Esophagus squamous epithelium (tissue), 4 donors: ENCODE measurements around the gene CACNA1D.

ENCODE experiments used
- CTCF ChIP-seq, 6 experiments: fragments of 450-650 bp in 4 of 6; fragments of 200-600 bp in 2 of 6; sonication (generic) in 2 of 6; IDR thresholded peaks; one replicate each; pipeline ENCODE4 v1.5.1; 2016 to 2019; ENCODE audit warnings: antibody characterized with exemption in 6 of 6, mild to moderate bottlenecking in 4 of 6, moderate library complexity in 4 of 6
- POLR2A ChIP-seq, 4 donors: fragments of 450-650 bp; IDR thresholded peaks; one replicate each; pipeline ENCODE4 v1.6.1; 2017; ENCODE audit warnings: antibody characterized with exemption in 4 of 4, mild to moderate bottlenecking in 4 of 4, moderate library complexity in 3 of 4

- no peak for TF ChIP-seq CTCF (IDR thresholded peaks at IDR 0.05)
- TF ChIP-seq POLR2A (IDR thresholded peaks at IDR 0.05), result no peak
These were observed 21.0 kb upstream of the CACNA1D start for GRCh38 chr3:53473422-53473821.
